ENCODE data around the gene EPHA6.

- TF ChIP-seq POLR2A (IDR thresholded peaks at IDR 0.05; ENCODE audit: low read length) (no peak), GATA1 (IDR thresholded peaks at IDR 0.05; ENCODE audit: low read depth, low read length) (no peak)
Measured at GRCh38 chr3:97421565-97421964, 607.2 kb downstream of the EPHA6 start.

Data from erythroblast (primary cell).